ENCODE measurements around the gene PRELID3B.

DNA sequence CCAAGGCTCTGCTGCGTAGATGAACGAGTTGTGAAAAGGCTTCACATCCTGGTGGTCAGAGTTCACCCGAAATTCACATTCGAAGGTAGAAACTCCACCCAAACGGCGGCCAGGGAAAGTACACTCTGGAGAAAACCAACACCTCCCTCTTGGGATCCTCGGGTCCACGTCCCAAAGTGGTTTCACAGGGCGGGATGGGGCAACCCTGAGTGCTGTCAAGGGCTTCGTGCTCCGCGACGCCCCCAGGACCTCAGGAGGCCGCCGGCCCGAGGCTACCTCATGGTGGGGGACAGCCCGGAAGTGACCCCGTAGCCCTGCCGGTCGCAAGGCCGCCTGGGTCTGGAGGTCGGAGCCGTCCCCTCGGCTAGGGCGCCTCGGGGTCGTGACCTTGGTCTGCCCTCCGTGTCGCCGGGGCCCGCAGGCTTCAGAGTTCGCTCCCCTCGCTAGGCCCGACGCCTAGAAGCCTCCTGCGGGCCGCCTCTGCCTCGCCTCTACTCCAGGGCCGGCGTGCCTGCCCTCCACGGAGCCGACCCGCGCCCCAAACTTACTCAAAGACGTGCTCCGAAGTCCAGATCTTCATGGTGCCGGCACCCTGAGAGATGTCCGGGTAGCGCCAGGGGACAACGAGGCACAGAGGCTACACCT is at the start of gene PRELID3B:
- TF ChIP-seq POLR2AphosphoS5 (IDR thresholded peaks at IDR 0.05) (no peak), POLR2A (IDR thresholded peaks at IDR 0.05) (peak in 2 of 4 donors; percentile 67 to 71), EP300 (IDR thresholded peaks at IDR 0.05) (no peak)
- TF ChIP-seq, protein P1, sequence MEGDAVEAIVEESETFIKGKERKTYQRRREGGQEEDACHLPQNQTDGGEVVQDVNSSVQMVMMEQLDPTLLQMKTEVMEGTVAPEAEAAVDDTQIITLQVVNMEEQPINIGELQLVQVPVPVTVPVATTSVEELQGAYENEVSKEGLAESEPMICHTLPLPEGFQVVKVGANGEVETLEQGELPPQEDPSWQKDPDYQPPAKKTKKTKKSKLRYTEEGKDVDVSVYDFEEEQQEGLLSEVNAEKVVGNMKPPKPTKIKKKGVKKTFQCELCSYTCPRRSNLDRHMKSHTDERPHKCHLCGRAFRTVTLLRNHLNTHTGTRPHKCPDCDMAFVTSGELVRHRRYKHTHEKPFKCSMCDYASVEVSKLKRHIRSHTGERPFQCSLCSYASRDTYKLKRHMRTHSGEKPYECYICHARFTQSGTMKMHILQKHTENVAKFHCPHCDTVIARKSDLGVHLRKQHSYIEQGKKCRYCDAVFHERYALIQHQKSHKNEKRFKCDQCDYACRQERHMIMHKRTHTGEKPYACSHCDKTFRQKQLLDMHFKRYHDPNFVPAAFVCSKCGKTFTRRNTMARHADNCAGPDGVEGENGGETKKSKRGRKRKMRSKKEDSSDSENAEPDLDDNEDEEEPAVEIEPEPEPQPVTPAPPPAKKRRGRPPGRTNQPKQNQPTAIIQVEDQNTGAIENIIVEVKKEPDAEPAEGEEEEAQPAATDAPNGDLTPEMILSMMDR (IDR thresholded peaks at IDR 0.05) = peak in 1 of 6 experiments; percentile 20

All from upper lobe of left lung (tissue), 4 donors.